GM12865 (cell line): Measurements from ENCODE around the gene MRPL53.

Source experiments
- DNase-seq: peaks from one replicate; pipeline ENCODE4 v3.0.0; 2010; ENCODE audit warnings: low read depth
- H3K4me3 ChIP-seq: 2 replicates; pipeline ENCODE4 v1.5.1; 2011; ENCODE audit warnings: mild to moderate bottlenecking, low read depth, low read length, control low read depth
- TF ChIP-seq, protein P1 (sequence below): IDR thresholded peaks from 2 replicates; pipeline ENCODE4 v1.5.1; 2011; ENCODE audit warnings: low read length, control low read depth, low read depth, inconsistent platforms; ENCODE audit not compliant: insufficient read depth; ENCODE audit errors: missing control alignments

The MRPL53 gene

DNA sequence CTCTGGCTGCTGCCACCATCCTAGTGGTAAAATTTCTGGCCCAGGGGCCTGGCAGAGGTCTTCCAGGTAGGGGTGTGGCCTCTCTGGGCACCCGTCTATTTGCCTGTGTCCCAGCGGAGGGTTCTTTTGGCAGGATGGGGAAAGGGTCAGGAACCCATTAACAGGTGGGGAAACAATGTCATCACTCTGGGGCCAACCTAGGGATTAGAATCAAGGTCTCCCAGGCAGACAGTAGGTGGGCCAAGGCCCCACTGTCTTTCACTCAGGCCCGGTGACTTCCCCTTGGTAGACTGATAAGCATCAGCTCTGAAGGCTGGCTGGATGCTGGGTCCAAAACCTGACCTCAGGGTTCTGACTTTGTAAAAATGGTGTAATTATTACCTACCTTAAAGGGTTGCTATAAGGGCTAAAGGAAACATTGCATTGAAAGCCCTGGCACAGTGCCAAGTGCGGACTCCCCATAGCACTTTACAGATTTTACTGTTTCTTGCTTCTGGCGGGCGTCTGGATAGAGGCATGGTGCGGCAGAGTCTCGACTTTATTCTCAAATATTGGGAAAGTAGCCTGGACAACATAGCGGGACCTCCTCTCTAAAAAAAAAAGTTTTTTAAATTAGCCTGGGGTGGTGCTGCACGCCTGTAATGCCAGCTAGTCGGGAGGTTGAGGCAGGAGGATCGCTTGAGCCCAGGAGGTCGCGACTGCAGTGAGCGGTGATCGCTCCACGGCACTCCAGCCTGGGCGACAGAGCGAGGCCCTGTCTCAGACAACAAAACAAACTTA, 24.7 kb upstream of the MRPL53 start:
- peak overlapping the region; percentile 43 for H3K4me3 ChIP-seq
- DNase-seq, result no peak
- TF ChIP-seq, protein P1, sequence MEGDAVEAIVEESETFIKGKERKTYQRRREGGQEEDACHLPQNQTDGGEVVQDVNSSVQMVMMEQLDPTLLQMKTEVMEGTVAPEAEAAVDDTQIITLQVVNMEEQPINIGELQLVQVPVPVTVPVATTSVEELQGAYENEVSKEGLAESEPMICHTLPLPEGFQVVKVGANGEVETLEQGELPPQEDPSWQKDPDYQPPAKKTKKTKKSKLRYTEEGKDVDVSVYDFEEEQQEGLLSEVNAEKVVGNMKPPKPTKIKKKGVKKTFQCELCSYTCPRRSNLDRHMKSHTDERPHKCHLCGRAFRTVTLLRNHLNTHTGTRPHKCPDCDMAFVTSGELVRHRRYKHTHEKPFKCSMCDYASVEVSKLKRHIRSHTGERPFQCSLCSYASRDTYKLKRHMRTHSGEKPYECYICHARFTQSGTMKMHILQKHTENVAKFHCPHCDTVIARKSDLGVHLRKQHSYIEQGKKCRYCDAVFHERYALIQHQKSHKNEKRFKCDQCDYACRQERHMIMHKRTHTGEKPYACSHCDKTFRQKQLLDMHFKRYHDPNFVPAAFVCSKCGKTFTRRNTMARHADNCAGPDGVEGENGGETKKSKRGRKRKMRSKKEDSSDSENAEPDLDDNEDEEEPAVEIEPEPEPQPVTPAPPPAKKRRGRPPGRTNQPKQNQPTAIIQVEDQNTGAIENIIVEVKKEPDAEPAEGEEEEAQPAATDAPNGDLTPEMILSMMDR, result no peak

DNA sequence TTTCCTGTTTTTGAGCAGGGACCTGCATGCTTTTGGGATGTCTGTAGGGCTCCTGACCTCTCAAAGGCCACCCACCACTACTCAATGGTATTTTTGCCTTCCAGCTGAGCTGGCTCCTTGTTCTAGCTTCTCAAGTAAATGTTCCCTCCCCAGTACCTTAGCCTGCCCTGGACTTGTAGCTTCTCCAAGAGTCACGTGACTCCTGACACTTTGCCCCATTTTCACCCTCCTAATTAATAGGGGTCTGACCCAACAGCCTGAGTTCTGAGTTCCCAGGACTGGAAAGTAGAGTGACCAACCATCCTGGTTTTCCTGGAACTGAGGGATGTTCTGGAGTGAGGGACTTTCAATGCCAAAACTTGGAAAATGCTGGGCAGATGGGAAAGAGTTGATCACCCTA, 23.0 kb upstream of the MRPL53 start:
- no peak for DNase-seq
- H3K4me3 ChIP-seq, result no peak overlapping the region
- TF ChIP-seq, protein P1, result no peak

DNA sequence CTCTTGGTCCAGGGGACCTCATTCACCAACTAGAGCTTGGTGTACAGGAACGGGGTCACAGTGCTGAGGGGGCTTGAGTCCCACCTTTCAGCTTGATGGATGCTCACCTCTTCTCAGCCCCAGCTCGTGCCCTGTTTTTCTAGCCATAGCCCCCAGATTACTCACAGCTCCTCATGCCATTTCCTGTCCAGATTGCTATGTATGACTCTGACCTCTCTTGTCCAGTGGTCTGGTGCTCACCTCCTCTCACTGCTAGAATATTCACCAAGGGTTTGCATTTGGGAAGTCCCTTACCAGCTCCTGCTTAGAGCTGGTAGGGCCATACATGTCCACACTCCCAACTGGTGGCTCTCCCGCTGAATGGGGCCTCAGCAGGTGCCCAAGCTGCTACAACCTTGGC, 21.1 kb upstream of the MRPL53 start:
- H3K4me3 ChIP-seq, result no peak overlapping the region
- DNase-seq, result no peak
- TF ChIP-seq, protein P1, result no peak

DNA sequence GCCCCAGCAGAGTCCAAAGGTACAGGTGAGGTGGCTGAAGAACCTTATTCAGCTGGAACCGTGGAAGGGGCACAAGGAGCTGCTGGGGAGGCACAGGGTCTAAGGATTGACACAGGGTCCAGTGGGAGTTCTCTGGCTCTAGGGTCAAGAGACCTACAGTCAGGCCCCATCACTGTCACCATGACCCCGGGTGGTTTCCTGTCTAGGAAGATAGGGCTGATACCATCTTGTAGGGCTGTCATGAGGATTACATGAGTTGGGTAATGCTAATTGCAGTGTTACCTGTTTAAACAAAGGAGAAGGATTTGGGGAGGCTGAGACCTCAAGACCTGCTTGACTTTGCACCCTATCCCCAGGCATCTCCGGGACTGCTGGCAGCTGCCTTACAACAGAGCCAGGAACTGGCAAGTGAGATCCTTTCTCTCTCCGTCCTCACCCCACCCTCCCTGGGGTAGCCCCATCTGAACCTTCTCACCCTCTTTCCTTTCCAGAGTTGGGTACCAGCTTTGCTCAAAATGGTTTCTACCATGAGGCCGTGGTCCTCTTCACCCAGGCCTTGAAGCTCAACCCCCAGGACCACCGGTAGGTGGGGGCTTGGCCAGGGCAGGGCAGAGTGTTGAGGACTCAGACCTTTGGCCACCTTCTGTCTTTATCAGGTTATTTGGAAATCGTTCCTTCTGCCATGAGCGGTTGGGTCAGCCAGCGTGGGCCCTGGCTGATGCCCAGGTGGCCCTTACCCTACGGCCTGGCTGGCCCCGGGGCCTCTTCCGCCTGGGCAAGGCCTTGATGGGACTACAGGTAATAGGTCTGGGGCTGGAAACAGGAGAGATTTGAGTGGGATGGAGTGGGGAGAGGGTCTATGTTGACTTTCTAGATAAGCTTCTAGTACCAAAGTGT, 19.4 kb upstream of the MRPL53 start:
- H3K4me3 ChIP-seq, result no peak overlapping the region
- no peak for DNase-seq
- TF ChIP-seq, protein P1, result no peak

DNA sequence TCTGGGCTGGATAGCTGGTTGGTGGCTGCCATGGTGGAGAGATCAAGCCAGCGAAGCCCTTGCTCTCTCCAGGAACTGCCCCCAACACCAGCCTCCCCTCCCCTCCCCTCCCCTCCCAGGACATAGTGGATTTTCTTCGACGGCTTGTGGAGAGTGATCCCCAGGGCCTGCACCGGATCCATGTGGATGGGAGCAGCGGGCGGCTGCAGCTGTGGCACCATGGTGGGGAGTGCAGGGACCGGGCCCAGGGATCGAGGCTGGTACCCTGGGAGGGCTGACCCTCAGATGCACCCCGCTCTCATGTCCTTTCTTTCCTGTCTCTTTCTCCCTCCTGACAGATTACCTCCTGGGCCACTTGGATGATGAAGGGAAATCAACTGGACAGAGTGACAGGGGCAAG, 17.4 kb upstream of the MRPL53 start:
- H3K4me3 ChIP-seq, result no peak overlapping the region
- no peak for DNase-seq
- TF ChIP-seq, protein P1, result no peak

DNA sequence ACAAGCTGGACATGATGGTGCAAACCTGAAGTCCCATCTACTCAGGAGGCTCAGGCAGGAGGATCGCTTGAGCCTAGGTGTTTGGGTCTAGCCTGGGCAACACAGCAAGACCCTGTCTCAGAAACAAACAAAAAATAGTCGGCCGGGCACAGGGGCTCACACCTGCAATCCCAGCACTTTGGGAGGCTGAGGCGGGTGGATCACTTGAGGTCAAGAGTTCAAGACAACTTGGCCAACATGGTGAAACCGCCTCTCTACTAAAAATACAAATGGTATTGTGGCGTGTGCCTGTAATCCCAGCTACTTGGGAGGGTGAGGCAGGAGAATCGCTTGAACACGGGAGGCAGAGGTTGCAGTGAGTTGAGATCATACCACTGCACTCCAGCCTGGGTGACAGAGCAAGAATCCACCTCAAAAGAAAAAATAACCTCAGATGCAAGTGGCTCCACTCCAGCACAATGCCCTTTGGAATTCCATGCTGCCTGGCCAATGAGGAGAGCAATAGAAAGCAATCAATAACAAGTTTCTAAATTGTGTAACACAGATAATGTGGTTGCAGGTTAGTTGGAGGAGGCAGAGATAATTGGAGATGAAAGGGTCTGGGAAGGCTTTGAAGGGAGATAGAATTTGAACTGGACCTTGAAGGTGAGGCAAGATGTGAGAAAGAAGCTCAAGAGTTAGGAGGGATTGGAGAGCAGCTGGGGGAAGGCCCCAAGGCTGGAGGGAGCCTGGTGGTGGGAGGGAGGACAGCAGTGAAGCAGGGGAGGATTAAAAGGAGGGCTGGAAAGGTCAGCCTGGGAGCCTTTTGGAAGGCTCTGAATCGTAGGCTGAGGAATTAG, 16.4 kb upstream of the MRPL53 start:
- DNase-seq, result no peak
- TF ChIP-seq, protein P1, result no peak
- H3K4me3 ChIP-seq, result no peak overlapping the region
